Endothelial cell of umbilical vein (primary cell): Measurements from ENCODE around the gene ICAM1.

Experiments
- POLR2A ChIP-seq: IDR thresholded peaks from 2 replicates; pipeline ENCODE4 v1.6.1; 2012; ENCODE audit warnings: low read depth, mild to moderate bottlenecking, control low read depth, low read length
- TF ChIP-seq, protein P1 (sequence below), 2 donors: IDR thresholded peaks; 1 replicate in 1 of 2; 2 replicates in 1 of 2; pipeline ENCODE4 v1.5.1; 2011; ENCODE audit warnings: low read length in 2 of 2, mild to moderate bottlenecking in 2 of 2, moderate library complexity in 2 of 2, control low read depth in 1 of 2, inconsistent platforms in 1 of 2, low read depth in 1 of 2; ENCODE audit not compliant: insufficient read depth in 1 of 2; ENCODE audit errors: extremely low read depth in 1 of 2

DNA sequence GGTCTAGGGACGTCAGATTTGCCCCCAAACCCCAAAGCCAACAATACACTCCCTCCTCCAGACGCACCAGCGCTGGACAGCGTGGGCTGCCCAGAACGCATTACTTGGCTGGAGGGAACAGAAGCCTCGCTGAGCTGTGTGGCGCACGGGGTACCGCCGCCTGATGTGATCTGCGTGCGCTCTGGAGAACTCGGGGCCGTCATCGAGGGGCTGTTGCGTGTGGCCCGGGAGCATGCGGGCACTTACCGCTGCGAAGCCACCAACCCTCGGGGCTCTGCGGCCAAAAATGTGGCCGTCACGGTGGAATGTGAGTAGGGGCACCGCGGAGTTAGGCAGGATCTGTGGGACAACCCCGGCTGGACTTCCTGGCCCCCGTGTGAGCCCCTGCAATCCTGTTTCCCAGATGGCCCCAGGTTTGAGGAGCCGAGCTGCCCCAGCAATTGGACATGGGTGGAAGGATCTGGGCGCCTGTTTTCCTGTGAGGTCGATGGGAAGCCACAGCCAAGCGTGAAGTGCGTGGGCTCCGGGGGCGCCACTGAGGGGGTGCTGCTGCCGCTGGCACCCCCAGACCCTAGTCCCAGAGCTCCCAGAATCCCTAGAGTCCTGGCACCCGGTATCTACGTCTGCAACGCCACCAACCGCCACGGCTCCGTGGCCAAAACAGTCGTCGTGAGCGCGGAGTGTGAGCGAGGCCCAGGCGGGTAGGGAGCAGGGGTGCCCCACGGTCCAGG lies 22.9 kb downstream of the ICAM1 start:
- TF ChIP-seq POLR2A, result no peak
- TF ChIP-seq, protein P1, sequence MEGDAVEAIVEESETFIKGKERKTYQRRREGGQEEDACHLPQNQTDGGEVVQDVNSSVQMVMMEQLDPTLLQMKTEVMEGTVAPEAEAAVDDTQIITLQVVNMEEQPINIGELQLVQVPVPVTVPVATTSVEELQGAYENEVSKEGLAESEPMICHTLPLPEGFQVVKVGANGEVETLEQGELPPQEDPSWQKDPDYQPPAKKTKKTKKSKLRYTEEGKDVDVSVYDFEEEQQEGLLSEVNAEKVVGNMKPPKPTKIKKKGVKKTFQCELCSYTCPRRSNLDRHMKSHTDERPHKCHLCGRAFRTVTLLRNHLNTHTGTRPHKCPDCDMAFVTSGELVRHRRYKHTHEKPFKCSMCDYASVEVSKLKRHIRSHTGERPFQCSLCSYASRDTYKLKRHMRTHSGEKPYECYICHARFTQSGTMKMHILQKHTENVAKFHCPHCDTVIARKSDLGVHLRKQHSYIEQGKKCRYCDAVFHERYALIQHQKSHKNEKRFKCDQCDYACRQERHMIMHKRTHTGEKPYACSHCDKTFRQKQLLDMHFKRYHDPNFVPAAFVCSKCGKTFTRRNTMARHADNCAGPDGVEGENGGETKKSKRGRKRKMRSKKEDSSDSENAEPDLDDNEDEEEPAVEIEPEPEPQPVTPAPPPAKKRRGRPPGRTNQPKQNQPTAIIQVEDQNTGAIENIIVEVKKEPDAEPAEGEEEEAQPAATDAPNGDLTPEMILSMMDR (IDR thresholded peaks at IDR 0.05; ENCODE audit: extremely low read depth in 1 of 2, insufficient read depth in 1 of 2, low read depth in 1 of 2, low read length in 2 of 2), result no peak
